Peyer's patch (tissue), 4 donors: Measurements from ENCODE around the gene PEX6. TPM values are rescaled to one million over a fixed set of nuclear protein-coding genes. Genes with fewer than 3 reads are reported as not detected.

ENCODE experiments used
- DNase-seq, 3 donors: peaks; one replicate each; pipeline ENCODE4 v3.0.0-alpha.2; 2017 to 2019
- H3K27ac ChIP-seq, 4 donors: fragments of 200-600 bp; sonication (generic); one replicate each; pipeline ENCODE4 v1.5.1; 2016 to 2019
- H3K27me3 ChIP-seq, 2 donors: fragments of 200-600 bp; sonication (generic); one replicate each; pipeline ENCODE4 v1.5.1; 2019
- H3K36me3 ChIP-seq, 3 donors: fragments of 200-600 bp; sonication (generic); one replicate each; pipeline ENCODE4 v1.5.1; 2016 to 2019
- H3K4me1 ChIP-seq, 4 donors: fragments of 200-600 bp; sonication (generic); one replicate each; pipeline ENCODE4 v1.5.1; 2016 to 2019
- H3K4me3 ChIP-seq, 4 donors: fragments of 200-600 bp; sonication (generic); 1 replicate in 3 of 4; 2 replicates in 1 of 4; pipeline ENCODE4 v1.5.1; 2016 to 2019; ENCODE audit warnings: mild to moderate bottlenecking in 1 of 4
- H3K9me3 ChIP-seq, 4 donors: fragments of 200-600 bp; sonication (generic); one replicate each; pipeline ENCODE4 v1.5.1; 2016 to 2019; ENCODE audit warnings: mild to moderate bottlenecking in 1 of 4
- CTCF ChIP-seq, 6 experiments: fragments of 450-650 bp in 4 of 6; fragments of 200-600 bp in 2 of 6; sonication (generic) in 1 of 6; IDR thresholded peaks; one replicate each; pipeline ENCODE4 v1.5.1; 2017 to 2019; ENCODE audit warnings: antibody characterized with exemption in 6 of 6, mild to moderate bottlenecking in 3 of 6, moderate library complexity in 1 of 6
- POLR2A ChIP-seq, 2 donors: fragments of 450-650 bp; IDR thresholded peaks; one replicate each; pipeline ENCODE4 v1.5.1; 2017; ENCODE audit warnings: antibody characterized with exemption in 2 of 2, mild to moderate bottlenecking in 2 of 2, moderate library complexity in 2 of 2
- total RNA-seq, 4 donors: library from RNA; depleted of rRNA; stranded (reverse); fragments of >200 nt; gene quantifications; one replicate each; pipeline ENCODE4 v1.1.0, GENCODE V29; 2016

PEX6 gene
- total RNA-seq, 4 donors from 2014 or later: 19.0 to 61.3 (median 39.0) TPM

- H3K4me3 ChIP-seq: no peak overlapping the region
- DNase-seq: no peak
- H3K27ac ChIP-seq: no peak overlapping the region
- H3K9me3 ChIP-seq: no peaks in the 10 kb centered on the region
- peaks cover 0 to 26% (median 0%) of the 10 kb centered on the region in 3 donors for H3K36me3 ChIP-seq
- TF ChIP-seq CTCF (IDR thresholded peaks at IDR 0.05): no peak
- TF ChIP-seq POLR2A (IDR thresholded peaks at IDR 0.05): no peak
- no peaks in the 10 kb centered on the region for H3K27me3 ChIP-seq
- H3K4me1 ChIP-seq: peaks cover 0 to 35% (median 0%) of the 10 kb centered on the region in 4 donors
These were observed 14.5 kb upstream of the PEX6 start for GRCh38 chr6:42993445-42993844.

GRCh38 chr6:42989923-42990322 lies 10.9 kb upstream of the PEX6 start:
- Histone ChIP-seq H3K36me3 (peaks cover 0 to 26% (median 0%) of the 10 kb centered on the region in 3 donors), H3K27ac (peak overlapping the region in 3 of 4 donors; percentile 35 to 97 (median 76)), H3K4me1 (peaks cover 0 to 58% (median 5%) of the 10 kb centered on the region in 4 donors), H3K4me3 (no peak overlapping the region), H3K27me3 (no peaks in the 10 kb centered on the region), H3K9me3 (no peaks in the 10 kb centered on the region)
- DNase-seq: peak in 2 of 3 donors; percentile 83 to 88
- TF ChIP-seq CTCF (IDR thresholded peaks at IDR 0.05) (no peak), POLR2A (IDR thresholded peaks at IDR 0.05) (peak in 1 of 2 donors; percentile 64)

GRCh38 chr6:42988486-42989020 lies 9.6 kb upstream of the PEX6 start:
- DNase-seq: no peak
- Histone ChIP-seq H3K4me3 (no peak overlapping the region), H3K27me3 (no peaks in the 10 kb centered on the region), H3K4me1 (peaks cover 0 to 61% (median 6%) of the 10 kb centered on the region in 4 donors), H3K36me3 (peaks cover 0 to 19% (median 0%) of the 10 kb centered on the region in 3 donors), H3K27ac (peak overlapping the region in 1 of 4 donors; percentile 97), H3K9me3 (no peaks in the 10 kb centered on the region)
- TF ChIP-seq CTCF (IDR thresholded peaks at IDR 0.05): no peak
- no peak for TF ChIP-seq POLR2A (IDR thresholded peaks at IDR 0.05)

- peaks cover 0 to 19% (median 0%) of the 10 kb centered on the region in 3 donors for H3K36me3 ChIP-seq
- DNase-seq: no peak
- H3K4me1 ChIP-seq: peaks cover 0 to 63% (median 6%) of the 10 kb centered on the region in 4 donors
- no peak overlapping the region for H3K4me3 ChIP-seq
- peak overlapping the region in 1 of 4 donors; percentile 97 for H3K27ac ChIP-seq
- no peaks in the 10 kb centered on the region for H3K27me3 ChIP-seq
- no peaks in the 10 kb centered on the region for H3K9me3 ChIP-seq
- no peak for TF ChIP-seq CTCF (IDR thresholded peaks at IDR 0.05)
These were observed 8.8 kb upstream of the PEX6 start for GRCh38 chr6:42987533-42988451.

GRCh38 chr6:42984924-42985475 lies 6.0 kb upstream of the PEX6 start:
- peak overlapping the region; percentile 82 to 90 (median 86) for H3K27ac ChIP-seq
- H3K4me1 ChIP-seq: peaks cover 0 to 53% (median 6%) of the 10 kb centered on the region in 4 donors
- no peak for TF ChIP-seq CTCF (IDR thresholded peaks at IDR 0.05)
- TF ChIP-seq POLR2A (IDR thresholded peaks at IDR 0.05): no peak
- H3K9me3 ChIP-seq: no peaks in the 10 kb centered on the region
- DNase-seq: no peak
- peaks cover 0 to 12% (median 0%) of the 10 kb centered on the region in 3 donors for H3K36me3 ChIP-seq
- peak overlapping the region; percentile 75 to 98 (median 90) for H3K4me3 ChIP-seq
- H3K27me3 ChIP-seq: no peaks in the 10 kb centered on the region
